Thyroid gland (tissue), 4 donors: Measurements from ENCODE around the gene HS6ST3.

Experiments used
- CTCF ChIP-seq, 6 experiments: fragments of 200-600 bp in 3 of 6; fragments of 450-650 bp in 3 of 6; sonication (generic) in 3 of 6; IDR thresholded peaks; one replicate each; pipeline ENCODE4 v1.5.1; 2016 to 2019; ENCODE audit warnings: antibody characterized with exemption in 6 of 6, mild to moderate bottlenecking in 2 of 6, inconsistent platforms in 1 of 6, moderate library complexity in 1 of 6
- POLR2A ChIP-seq, 2 donors: fragments of 450-650 bp; IDR thresholded peaks; one replicate each; pipeline ENCODE4 v1.6.1; 2017; ENCODE audit warnings: antibody characterized with exemption in 2 of 2, mild to moderate bottlenecking in 2 of 2, moderate library complexity in 1 of 2

- no peak for TF ChIP-seq POLR2A (IDR thresholded peaks at IDR 0.05)
- no peak for TF ChIP-seq CTCF (IDR thresholded peaks at IDR 0.05)
Measured at GRCh38 chr13:96779691-96780090, 689.8 kb downstream of the HS6ST3 start.
